ENCODE results near the gene FBXO22.
A peak's percentile ranks its signal among the peaks of the same experiment; 100 is the strongest.
"Not testable (repeated sequence)": the region's sequence is repeated elsewhere in the genome, so short reads cannot be mapped to it uniquely, and the experiment has no call there.

Gene FBXO22

DNA sequence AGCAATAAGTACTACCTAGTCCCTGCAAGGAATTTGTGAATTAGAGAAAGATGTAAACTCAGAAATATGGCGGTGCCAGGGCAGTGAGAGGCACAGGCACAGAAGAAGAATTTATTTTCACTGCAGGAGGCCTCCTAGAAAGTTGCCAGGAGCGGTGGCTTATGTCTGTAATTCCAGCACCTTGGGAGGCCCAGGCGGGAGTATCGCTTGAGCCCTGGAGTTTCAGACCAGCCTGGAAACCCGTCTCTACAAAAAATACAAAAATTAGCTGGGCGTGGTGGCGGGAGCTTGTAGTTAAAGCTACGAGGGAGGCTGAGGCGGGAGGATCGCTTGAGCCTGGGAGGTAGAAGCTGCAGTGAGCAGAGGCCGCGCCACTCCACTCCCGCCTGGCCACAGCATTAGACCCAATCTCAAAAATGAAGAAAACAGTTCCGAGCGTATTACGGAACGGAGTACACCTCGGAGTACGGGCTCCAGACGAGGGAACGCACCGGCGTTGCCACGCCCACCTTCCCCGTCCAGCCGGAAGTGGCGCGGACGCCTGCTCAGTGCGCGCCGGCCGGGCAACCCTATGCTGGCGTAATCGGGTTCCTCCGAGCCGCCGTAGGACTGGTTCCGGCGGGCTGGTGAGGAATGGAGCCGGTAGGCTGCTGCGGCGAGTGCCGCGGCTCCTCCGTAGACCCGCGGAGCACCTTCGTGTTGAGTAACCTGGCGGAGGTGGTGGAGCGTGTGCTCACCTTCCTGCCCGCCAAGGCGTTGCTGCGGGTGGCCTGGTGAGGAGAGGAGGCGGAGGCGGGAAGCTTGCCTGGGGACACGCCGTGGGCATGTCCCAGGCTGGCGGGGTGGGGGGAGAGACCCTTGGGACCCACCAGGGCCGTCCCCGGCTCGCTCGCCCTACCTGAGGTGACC is at the start of gene FBXO22:
Gene FBXO22 (plus strand): TSS at position 548 of the 909 bp plus-strand sequence. CDS start 86 bp downstream, at position 634.
- peak; percentile 86 for DNase-seq (ENCODE audit: low read depth)

DNA sequence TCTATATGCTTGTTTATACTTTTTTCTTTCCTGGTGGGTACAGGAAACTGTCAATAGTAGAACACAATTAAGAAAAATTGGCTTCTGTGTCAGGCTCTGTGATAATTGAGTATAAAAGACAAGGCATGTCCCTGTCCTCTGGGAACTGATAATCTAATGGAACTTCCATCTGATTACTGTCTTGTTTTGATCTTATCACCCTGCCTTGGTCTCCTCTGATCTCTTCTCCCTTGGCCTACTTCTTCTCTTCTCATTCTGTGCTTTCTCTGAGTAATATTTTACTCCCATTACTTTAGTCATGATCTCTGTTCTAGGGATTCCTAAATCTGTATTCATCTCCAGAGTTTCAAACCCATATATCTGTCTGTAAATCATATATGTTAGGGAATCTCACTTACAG is 45.8 kb upstream of the FBXO22 start:
- no peak for DNase-seq (ENCODE audit: low read depth)

- no peak for DNase-seq (ENCODE audit: low read depth)
These were observed 41.8 kb upstream of the FBXO22 start for GRCh38 chr15:75861750-75862402.

DNA sequence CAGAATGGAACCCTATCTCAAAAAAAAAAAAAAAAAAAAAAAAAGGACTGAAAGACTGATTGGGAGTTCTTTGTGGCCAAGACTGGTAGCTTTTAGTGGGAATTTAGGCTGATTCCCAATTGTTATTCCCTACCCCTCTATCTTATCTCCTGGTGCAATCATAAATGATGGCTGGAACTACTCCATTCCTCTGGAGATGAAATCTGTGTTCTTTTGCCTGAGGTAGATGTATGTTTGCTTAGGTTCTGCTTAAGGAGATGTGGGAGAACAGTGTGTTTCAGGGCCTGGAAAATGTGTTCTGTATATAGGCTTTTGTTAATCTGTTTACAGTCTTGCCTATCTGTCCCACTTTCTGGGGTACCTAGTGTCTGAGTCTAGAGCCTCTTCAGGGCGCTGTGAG is 40.9 kb upstream of the FBXO22 start:
- DNase-seq (ENCODE audit: low read depth), result no peak

- no peak for DNase-seq (ENCODE audit: low read depth)
These were observed 39.2 kb upstream of the FBXO22 start for GRCh38 chr15:75864213-75865059.

- DNase-seq (ENCODE audit: low read depth), result not testable (repeated sequence)
These were observed 37.6 kb upstream of the FBXO22 start for GRCh38 chr15:75866045-75866444.

- no peak for DNase-seq (ENCODE audit: low read depth)
These were observed 36.8 kb upstream of the FBXO22 start for GRCh38 chr15:75866916-75867315.

DNA sequence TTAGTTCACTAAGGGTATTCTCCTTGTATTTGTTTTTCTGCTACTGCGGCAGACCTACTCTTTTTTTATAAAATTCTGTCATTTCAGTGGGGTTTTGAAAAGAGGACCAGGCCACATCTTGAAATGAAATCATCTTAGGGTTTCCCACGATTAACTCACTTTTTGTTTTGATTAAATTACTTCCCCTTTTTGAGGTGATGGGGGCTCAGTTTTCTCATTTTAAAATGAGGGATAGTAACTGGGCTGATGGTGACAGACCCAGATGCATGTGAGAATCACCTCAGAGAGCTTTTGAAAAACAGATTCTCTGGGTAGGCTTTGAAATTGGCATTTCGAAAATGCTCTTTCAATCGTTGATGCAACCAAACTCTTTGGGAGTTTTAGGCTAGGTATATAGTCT is 36.2 kb upstream of the FBXO22 start:
- DNase-seq (ENCODE audit: low read depth), result no peak

GRCh38 chr15:75868019-75868418 is 35.7 kb upstream of the FBXO22 start:
- no peak for DNase-seq (ENCODE audit: low read depth)

DNA sequence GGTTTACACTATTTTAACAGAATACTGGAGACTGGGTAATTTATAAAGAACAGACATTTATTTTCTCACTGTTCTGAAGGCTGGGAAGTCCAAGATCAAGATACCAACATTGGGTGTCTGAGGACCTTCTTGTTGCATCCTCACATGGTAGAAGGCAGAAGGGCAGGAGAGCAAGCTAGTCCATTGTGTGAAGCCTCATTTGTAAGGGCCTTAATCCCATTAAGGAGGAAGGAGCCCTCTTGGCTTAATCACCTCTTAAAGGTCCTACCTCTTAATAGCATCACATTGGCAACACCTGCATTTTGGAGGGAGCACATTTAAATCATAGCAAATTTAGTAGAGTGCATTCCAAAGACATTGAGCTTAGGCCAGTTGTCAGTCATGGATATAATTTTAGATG is 34.2 kb upstream of the FBXO22 start:
- DNase-seq (ENCODE audit: low read depth), result no peak

GRCh38 chr15:75871589-75871988 is 32.1 kb upstream of the FBXO22 start:
- DNase-seq (ENCODE audit: low read depth), result not testable (repeated sequence)

GRCh38 chr15:75872403-75872990 is 31.2 kb upstream of the FBXO22 start:
- no peak for DNase-seq (ENCODE audit: low read depth)

- DNase-seq (ENCODE audit: low read depth), result no peak
These were observed 19.6 kb upstream of the FBXO22 start for GRCh38 chr15:75884041-75884440.

- no peak for DNase-seq (ENCODE audit: low read depth)
These were observed 16.5 kb upstream of the FBXO22 start for GRCh38 chr15:75887178-75887577.

GRCh38 chr15:75891895-75892294 is 11.8 kb upstream of the FBXO22 start:
- DNase-seq (ENCODE audit: low read depth), result no peak

DNA sequence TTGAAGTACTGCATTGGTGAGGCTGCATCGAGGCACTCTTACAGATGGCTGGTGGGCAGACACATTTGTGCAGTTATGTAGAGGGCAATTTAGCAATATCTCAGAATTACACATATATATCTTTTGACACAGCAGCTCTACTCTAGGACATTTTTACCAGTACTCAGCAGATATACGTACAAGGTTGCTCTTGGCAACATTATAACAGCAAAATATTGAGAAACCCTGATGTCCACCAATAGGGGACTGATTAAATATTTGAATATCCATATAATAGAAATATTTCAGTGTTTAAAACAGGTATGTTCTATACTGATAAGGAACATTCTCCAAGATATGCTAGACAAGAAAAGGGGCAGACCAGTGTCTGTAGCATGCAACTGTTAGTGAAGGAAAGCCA is 7.9 kb upstream of the FBXO22 start:
- no peak for DNase-seq (ENCODE audit: low read depth)

- DNase-seq (ENCODE audit: low read depth), result no peak
These were observed 3.1 kb upstream of the FBXO22 start for GRCh38 chr15:75900577-75900976.

DNA sequence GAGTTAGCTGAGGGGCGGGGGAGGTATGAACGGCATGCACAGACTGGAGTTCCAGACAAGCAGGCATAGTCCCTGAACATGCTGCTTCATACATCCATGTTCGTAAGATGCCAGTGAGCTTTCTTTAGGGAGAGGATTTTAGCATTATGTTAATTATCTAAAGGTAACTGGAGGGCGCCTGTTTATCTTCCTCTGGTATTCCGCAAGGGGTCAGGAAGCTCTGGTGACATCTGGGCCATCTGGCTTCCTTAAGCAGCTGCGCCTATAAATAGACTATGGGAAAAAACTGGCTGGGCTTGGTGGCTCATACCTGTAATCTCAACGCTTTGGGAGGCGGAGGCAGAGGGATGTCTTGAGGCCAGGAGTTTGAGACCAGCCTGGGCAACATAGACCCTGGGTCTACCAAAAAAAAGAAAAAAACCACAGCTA is 1.5 kb upstream of the FBXO22 start:
- DNase-seq (ENCODE audit: low read depth), result no peak

DNA sequence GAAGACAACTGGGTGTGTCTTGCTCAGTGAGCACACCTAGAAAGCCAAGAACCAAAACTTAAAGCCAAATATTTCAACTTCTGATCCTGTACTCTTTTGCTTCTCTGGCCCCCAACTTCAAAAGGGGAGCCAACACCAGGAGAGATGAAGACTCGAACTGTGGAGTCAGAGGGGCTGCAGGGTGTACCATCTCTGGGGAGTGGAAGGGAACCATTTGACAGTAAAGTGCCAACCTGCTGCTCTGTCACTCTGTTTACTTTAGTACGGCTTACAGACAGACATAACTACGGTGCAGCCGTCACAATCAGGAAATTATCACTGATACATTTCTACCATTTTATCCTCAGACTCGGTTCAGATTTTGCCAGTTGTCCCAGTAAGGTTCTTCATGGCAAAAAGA is 1.6 kb downstream of the FBXO22 start:
- no peak for DNase-seq (ENCODE audit: low read depth)

DNA sequence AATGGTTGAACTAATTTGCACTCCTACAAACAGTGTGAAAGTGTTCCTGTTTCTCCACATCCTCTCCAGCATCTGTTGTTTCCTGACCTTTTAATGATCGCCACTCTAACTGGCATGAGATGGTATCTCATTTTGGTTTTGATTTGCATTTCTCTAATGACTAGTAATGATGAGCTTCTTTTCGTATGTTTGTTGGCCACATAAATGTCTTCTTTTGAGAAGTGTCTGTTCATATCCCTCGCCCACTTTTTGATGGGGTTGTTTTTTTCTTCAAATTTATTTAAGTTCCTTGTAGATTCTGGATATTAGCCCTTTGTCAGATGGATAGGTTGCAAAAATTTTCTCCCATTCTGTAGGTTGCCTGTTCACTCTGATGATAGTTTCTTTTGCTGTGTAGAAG is 6.7 kb downstream of the FBXO22 start:
- DNase-seq (ENCODE audit: low read depth), result not testable (repeated sequence)

GRCh38 chr15:75916978-75917377 is 13.3 kb downstream of the FBXO22 start:
- no peak for DNase-seq (ENCODE audit: low read depth)

GRCh38 chr15:75918135-75918534 is 14.5 kb downstream of the FBXO22 start:
- DNase-seq (ENCODE audit: low read depth), result no peak

All from activated T-helper 9 cell treated with anti-CD3 and anti-CD28 coated beads, Interleukin-2, amount 50 U/mL, for 16 hours (primary cell).